T-cell (primary cell): Measurements from ENCODE around the gene RPL41. TPM values are rescaled to one million over a fixed set of nuclear protein-coding genes. Genes with fewer than 3 reads are reported as not detected.

Experiments used
- ATAC-seq, 4 experiments: fragments of 200-7000 bp in 3 of 4; fragments of 150-1000 bp in 1 of 4; cut with Tn5 transposase; replicated peaks in 1 of 4; 1 replicate in 3 of 4; 2 replicates in 1 of 4; pipeline ENCODE4 v1.10.0; 2021; ENCODE audit warnings: moderate library complexity in 3 of 4, mild to moderate bottlenecking in 2 of 4, moderate number of reproducible peaks in 1 of 4
- CTCF ChIA-PET, 2 donors: fragments of 300-600 bp; sonication (Branson Sonifier 250); formaldehyde crosslinking; loops; one replicate each; lab custom pipeline; 2022; ENCODE audit warnings: antibody characterized with exemption in 2 of 2; lab: Charles Lee
- POLR2A ChIA-PET, 2 donors: fragments of 300-600 bp; sonication (Branson Sonifier 250); formaldehyde crosslinking; loops; one replicate each; lab custom pipeline; 2022; ENCODE audit warnings: antibody characterized with exemption in 2 of 2; lab: Charles Lee
- DNase-seq, 35 experiments: peaks; one replicate each; pipeline versions ENCODE4 v3.0.0 to v3.0.0-alpha.2; 2013 to 2023
- H3K27ac ChIP-seq: one replicate; pipeline ENCODE4 v1.5.1; 2013; ENCODE audit warnings: low read length
- H3K27me3 ChIP-seq, 2 experiments: replicated peaks in 1 of 2; 1 replicate in 1 of 2; 2 replicates in 1 of 2; pipeline versions ENCODE4 v1.6.1 to v1.7.0; 2013; ENCODE audit warnings: low read length in 1 of 2, mixed read lengths in 1 of 2; ENCODE audit not compliant: control insufficient read depth in 2 of 2, insufficient read depth in 2 of 2; ENCODE audit errors: extremely low read depth in 1 of 2
- H3K36me3 ChIP-seq, 2 donors: 1 replicate in 1 of 2; 2 replicates in 1 of 2; pipeline versions ENCODE4 v1.6.1 to v1.7.0; 2013; ENCODE audit warnings: low read length in 1 of 2; ENCODE audit not compliant: control insufficient read depth in 2 of 2, insufficient read depth in 1 of 2; ENCODE audit errors: extremely low read depth in 1 of 2
- H3K4me1 ChIP-seq, 2 experiments: 1 replicate in 1 of 2; 2 replicates in 1 of 2; pipeline versions ENCODE4 v1.6.1 to v1.7.0; 2013; ENCODE audit warnings: low read length in 2 of 2, mixed read lengths in 1 of 2; ENCODE audit not compliant: insufficient read depth in 2 of 2, control insufficient read depth in 1 of 2; ENCODE audit errors: extremely low read depth in 1 of 2
- H3K4me3 ChIP-seq, 2 donors: 1 replicate in 1 of 2; 2 replicates in 1 of 2; pipeline versions ENCODE4 v1.5.1 to v1.7.0; 2013; ENCODE audit warnings: mild to moderate bottlenecking in 2 of 2, low read length in 1 of 2, moderate library complexity in 1 of 2; ENCODE audit not compliant: control insufficient read depth in 1 of 2; ENCODE audit errors: extremely low read depth in 1 of 2
- H3K9me3 ChIP-seq: 2 replicates; pipeline ENCODE4 v1.7.0; 2013
- H3K27ac Mint-ChIP-seq, 2 donors: one replicate each; pipeline ENCODE4 v1.8.0; 2020 to 2021; ENCODE audit warnings: mild to moderate bottlenecking in 2 of 2, mixed read lengths in 2 of 2
- H3K27me3 Mint-ChIP-seq, 2 donors: one replicate each; pipeline ENCODE4 v1.8.0; 2021 to 2022; ENCODE audit warnings: mixed read lengths in 2 of 2
- H3K36me3 Mint-ChIP-seq: one replicate; pipeline ENCODE4 v1.8.0; 2021; ENCODE audit warnings: mixed read lengths
- H3K4me1 Mint-ChIP-seq, 3 donors: one replicate each; pipeline ENCODE4 v1.8.0; 2020 to 2022; ENCODE audit warnings: mixed read lengths in 3 of 3, mild to moderate bottlenecking in 1 of 3
- H3K4me3 Mint-ChIP-seq, 3 donors: one replicate each; pipeline ENCODE4 v1.8.0; 2020 to 2022; ENCODE audit warnings: mild to moderate bottlenecking in 3 of 3, mixed read lengths in 3 of 3, moderate library complexity in 3 of 3
- H3K9me3 Mint-ChIP-seq, 3 donors: one replicate each; pipeline ENCODE4 v1.8.0; 2020 to 2022; ENCODE audit warnings: mixed read lengths in 3 of 3
- WGBS: methylation state at CpG from one replicate; pipeline ENCODE4 v1.1.5; 2013; ENCODE audit warnings: missing lambda C conversion rate; ENCODE audit not compliant: insufficient coverage; 5-methylcytosine and 5-hydroxymethylcytosine counted together
- total RNA-seq, 35 experiments: library from RNA in 6 of 35; stranded (reverse) in 6 of 35; fragments of 120-200 nt in 1 of 35; gene quantifications; one replicate each; pipeline versions ENCODE4 v1.2.1 to v1.2.4 and lab custom pipeline; 2013 to 2026

Gene RPL41
- total RNA-seq, 5 donors from 2014 or later (not counting 1 experiment from before 2014, with no cell fraction given): 4,612 to 5,648 (median 5,133) TPM

GRCh38 chr12:56082967-56083366 lies 33.5 kb upstream of the RPL41 start:
- CTCF ChIA-PET: interaction anchor here in 1 of 2 donors (0.6 kb wide), 1 partner anchor 12 kb away, joined by 3 read pairs; no protein-coding TSS in a partner anchor
- Histone ChIP-seq H3K9me3 (no peaks in the 10 kb centered on the region), H3K4me1 (peaks cover 0 to 27% of the 10 kb centered on the region in 2 experiments), H3K36me3 (no peaks in the 10 kb centered on the region), H3K4me3 (no peak overlapping the region), H3K27me3 (peaks cover 3 to 53% of the 10 kb centered on the region in 2 experiments), H3K27ac (no peak overlapping the region)
- Mint-ChIP-seq H3K36me3 (no peaks in the 10 kb centered on the region), H3K9me3 (no peaks in the 10 kb centered on the region), H3K4me3 (no peak overlapping the region), H3K27me3 (peaks cover 0 to 11% of the 10 kb centered on the region in 2 donors), H3K4me1 (peaks cover 7 to 18% (median 9%) of the 10 kb centered on the region in 3 donors), H3K27ac (no peak overlapping the region)
- POLR2A ChIA-PET: interaction anchor here in 1 of 2 donors (0.5 kb wide), 1 partner anchor 185 kb away, joined by 3 read pairs; no protein-coding TSS in a partner anchor
- no CpG with 5 or more reads among the region's 3 CpGs for WGBS
- DNase-seq (no peak), ATAC-seq (no peak)

- Mint-ChIP-seq H3K4me1 (peaks cover 6 to 9% (median 7%) of the 10 kb centered on the region in 3 donors), H3K27me3 (peaks cover 0 to 11% of the 10 kb centered on the region in 2 donors), H3K36me3 (no peaks in the 10 kb centered on the region), H3K9me3 (no peaks in the 10 kb centered on the region), H3K4me3 (no peak overlapping the region), H3K27ac (no peak overlapping the region)
- Histone ChIP-seq H3K27ac (no peak overlapping the region), H3K4me3 (no peak overlapping the region), H3K27me3 (peaks cover 3 to 43% of the 10 kb centered on the region in 2 experiments), H3K9me3 (no peaks in the 10 kb centered on the region), H3K4me1 (peaks cover 0 to 13% of the 10 kb centered on the region in 2 experiments), H3K36me3 (no peaks in the 10 kb centered on the region)
- ATAC-seq (no peak), DNase-seq (peak in 4 of 35 experiments; percentile 9 to 30 (median 16))
- CTCF ChIA-PET: interaction anchor here (0.6 to 0.7 kb wide), 5 partner anchors 33 to 1700 kb away, joined by 3 to 5 read pairs (median 4); no protein-coding TSS in a partner anchor
- WGBS: 87% methylated on average over 11 of the region's 15 CpGs
- POLR2A ChIA-PET: interaction anchor here in 1 of 2 donors (0.6 kb wide), 3 partner anchors 32 to 369 kb away, joined by 3 to 9 read pairs (median 3); no protein-coding TSS in a partner anchor
These were observed 31.4 kb upstream of the RPL41 start for GRCh38 chr12:56084958-56085543.

DNA sequence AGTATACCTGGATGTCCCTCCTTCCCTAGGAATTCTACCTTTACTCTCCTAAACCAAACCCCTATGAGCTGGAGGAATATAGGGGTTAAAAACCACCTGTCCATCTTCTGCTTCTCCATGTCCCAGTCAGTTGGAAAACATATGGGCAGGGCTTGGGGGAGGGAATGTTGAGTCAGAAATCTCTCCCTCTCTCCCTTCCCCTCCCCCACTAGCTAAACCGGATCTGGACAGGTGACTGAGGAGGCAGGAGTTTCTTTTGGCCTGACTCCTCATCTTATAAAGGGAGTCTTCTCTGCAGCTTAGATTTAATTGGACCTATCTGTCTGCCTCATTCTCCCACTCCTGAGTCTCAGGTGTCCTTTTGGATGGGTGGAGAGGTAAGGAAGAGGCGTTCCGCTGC lies 30.3 kb upstream of the RPL41 start:
- ATAC-seq (no peak), DNase-seq (no peak)
- Mint-ChIP-seq H3K9me3 (no peaks in the 10 kb centered on the region), H3K27ac (no peak overlapping the region), H3K36me3 (no peaks in the 10 kb centered on the region), H3K4me1 (peaks cover under 1 to 3% (median 2%) of the 10 kb centered on the region in 3 donors), H3K4me3 (no peak overlapping the region), H3K27me3 (peaks cover 0 to 11% of the 10 kb centered on the region in 2 donors)
- Histone ChIP-seq H3K36me3 (no peaks in the 10 kb centered on the region), H3K4me3 (no peak overlapping the region), H3K27ac (no peak overlapping the region), H3K27me3 (peaks cover 3 to 32% of the 10 kb centered on the region in 2 experiments), H3K4me1 (peaks cover 0 to 3% of the 10 kb centered on the region in 2 experiments), H3K9me3 (no peaks in the 10 kb centered on the region)
- POLR2A ChIA-PET: interaction anchor here in 1 of 2 donors (0.6 kb wide), 2 partner anchors 12 to 31 kb away, joined by 3 to 9 read pairs; no protein-coding TSS in a partner anchor
- CTCF ChIA-PET: interaction anchor here (0.6 to 1.0 kb wide), 4 partner anchors 18 to 347 kb away, joined by 3 to 8 read pairs (median 5); no protein-coding TSS in a partner anchor
- no CpG with 5 or more reads among the region's 3 CpGs for WGBS

GRCh38 chr12:56086608-56087007 lies 29.8 kb upstream of the RPL41 start:
- no peaks in the 10 kb centered on the region for H3K9me3 Mint-ChIP-seq
- ATAC-seq: no peak
- Histone ChIP-seq H3K9me3 (no peaks in the 10 kb centered on the region), H3K4me1 (no peaks in the 10 kb centered on the region), H3K4me3 (no peak overlapping the region), H3K27me3 (peaks cover 0 to 29% of the 10 kb centered on the region in 2 experiments), H3K36me3 (no peaks in the 10 kb centered on the region), H3K27ac (no peak overlapping the region)
- 89% methylated on average over 2 of the region's 6 CpGs for WGBS
- no peaks in the 10 kb centered on the region for H3K36me3 Mint-ChIP-seq
- no peak overlapping the region for H3K4me3 Mint-ChIP-seq
- ChIA-PET POLR2A (interaction anchor here in 1 of 2 donors (0.6 kb wide), 1 partner anchor 12 kb away, joined by 3 read pairs; no protein-coding TSS in a partner anchor), CTCF (interaction anchor here in 1 of 2 donors (0.7 kb wide), 1 partner anchor 18 kb away, joined by 6 read pairs; no protein-coding TSS in a partner anchor)
- H3K27me3 Mint-ChIP-seq: peaks cover 0 to 11% of the 10 kb centered on the region in 2 donors
- no peak for DNase-seq
- no peaks in the 10 kb centered on the region for H3K4me1 Mint-ChIP-seq
- H3K27ac Mint-ChIP-seq: no peak overlapping the region

- WGBS: 86% methylated on average over 5 of the region's 6 CpGs
- H3K36me3 Mint-ChIP-seq: no peaks in the 10 kb centered on the region
- H3K27ac ChIP-seq: no peak overlapping the region
- DNase-seq: no peak
- no peak for ATAC-seq
- no peaks in the 10 kb centered on the region for H3K4me1 ChIP-seq
- no peaks in the 10 kb centered on the region for H3K36me3 ChIP-seq
- no peaks in the 10 kb centered on the region for H3K9me3 Mint-ChIP-seq
- H3K9me3 ChIP-seq: no peaks in the 10 kb centered on the region
- peaks cover 0 to 24% of the 10 kb centered on the region in 2 experiments for H3K27me3 ChIP-seq
- H3K27me3 Mint-ChIP-seq: peaks cover 0 to 11% of the 10 kb centered on the region in 2 donors
- POLR2A ChIA-PET: no interaction called here
- CTCF ChIA-PET: no interaction called here
- H3K27ac Mint-ChIP-seq: no peak overlapping the region
- no peaks in the 10 kb centered on the region for H3K4me1 Mint-ChIP-seq
- no peak overlapping the region for H3K4me3 ChIP-seq
- no peak overlapping the region for H3K4me3 Mint-ChIP-seq
These were observed 29.2 kb upstream of the RPL41 start for GRCh38 chr12:56087220-56087619.

DNA sequence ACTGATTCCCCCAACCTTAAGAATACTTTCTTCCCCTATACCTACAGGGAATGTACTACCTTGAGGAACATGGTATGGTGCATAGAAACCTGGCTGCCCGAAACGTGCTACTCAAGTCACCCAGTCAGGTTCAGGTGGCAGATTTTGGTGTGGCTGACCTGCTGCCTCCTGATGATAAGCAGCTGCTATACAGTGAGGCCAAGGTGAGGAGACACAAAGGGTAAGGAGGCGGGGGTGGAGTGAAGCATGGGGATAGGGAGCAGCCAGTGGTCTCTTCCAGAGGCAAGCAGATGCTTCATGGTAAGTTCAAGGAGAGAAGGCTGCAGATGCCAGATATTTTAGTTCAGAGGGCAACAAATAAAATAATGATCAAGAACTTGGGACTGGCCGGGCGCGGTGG lies 18.7 kb upstream of the RPL41 start:
- H3K9me3 Mint-ChIP-seq: no peaks in the 10 kb centered on the region
- H3K4me3 Mint-ChIP-seq: no peak overlapping the region
- ATAC-seq (no peak), DNase-seq (no peak)
- ChIA-PET POLR2A (no interaction called here), CTCF (no interaction called here)
- Histone ChIP-seq H3K9me3 (no peaks in the 10 kb centered on the region), H3K36me3 (no peaks in the 10 kb centered on the region), H3K27ac (no peak overlapping the region), H3K4me3 (no peak overlapping the region), H3K27me3 (peaks cover 0 to 7% of the 10 kb centered on the region in 2 experiments), H3K4me1 (peaks cover 17 to 21% of the 10 kb centered on the region in 2 experiments)
- peaks cover 0 to 6% of the 10 kb centered on the region in 2 donors for H3K27me3 Mint-ChIP-seq
- WGBS: 90% methylated on average over 6 of the region's 6 CpGs
- H3K36me3 Mint-ChIP-seq: no peaks in the 10 kb centered on the region
- H3K27ac Mint-ChIP-seq: peak overlapping the region in 1 of 2 donors; percentile 12
- H3K4me1 Mint-ChIP-seq: peaks cover 20 to 26% (median 23%) of the 10 kb centered on the region in 3 donors
